Keratinocyte (primary cell): ENCODE results near the gene CNN3. TPM values are rescaled to one million over a fixed set of nuclear protein-coding genes. Genes with fewer than 3 reads are reported as not detected.

ENCODE experiments used
- DNase-seq: peaks from one replicate; pipeline ENCODE4 v3.0.0-alpha.2; 2011; ENCODE audit warnings: low read depth, missing footprints, low spot score
- FAIRE-seq: peaks from 2 replicates; lab custom pipeline; 2011; peaks lifted over from hg19 to GRCh38; lab: Jason Lieb, UNC
- H2AFZ ChIP-seq: 2 replicates; pipeline ENCODE4 v1.6.0; 2012; ENCODE audit warnings: low read length, control low read depth, inconsistent platforms; ENCODE audit not compliant: control insufficient read depth
- H3K27ac ChIP-seq: 2 replicates; pipeline ENCODE4 v1.5.1; 2011; ENCODE audit warnings: low read length; ENCODE audit not compliant: control insufficient read depth, insufficient read depth
- H3K27me3 ChIP-seq: 3 replicates; pipeline ENCODE4 v1.6.0; 2011; ENCODE audit warnings: low read length; ENCODE audit not compliant: control insufficient read depth, insufficient read depth; ENCODE audit errors: extremely low read depth
- H3K36me3 ChIP-seq, 2 experiments: 2 replicates in 1 of 2; 3 replicates in 1 of 2; pipeline ENCODE4 v1.5.1; 2011; ENCODE audit warnings: low read length in 2 of 2, mild to moderate bottlenecking in 1 of 2; ENCODE audit not compliant: control insufficient read depth in 2 of 2, insufficient read depth in 2 of 2; ENCODE audit errors: extremely low read depth in 1 of 2
- H3K4me1 ChIP-seq: 3 replicates; pipeline ENCODE4 v1.5.1; 2011; ENCODE audit warnings: low read length; ENCODE audit not compliant: control insufficient read depth, insufficient read depth; ENCODE audit errors: extremely low read depth
- H3K4me2 ChIP-seq: 3 replicates; pipeline ENCODE4 v1.6.0; 2011; ENCODE audit warnings: low read depth, low read length; ENCODE audit not compliant: control insufficient read depth, insufficient read depth; ENCODE audit errors: extremely low read depth
- H3K4me3 ChIP-seq, 3 experiments: fragments of 200-600 bp in 1 of 3; sonication (generic) in 1 of 3; 2 replicates in 2 of 3; 3 replicates in 1 of 3; pipeline ENCODE4 v1.5.1; 2011 to 2016; ENCODE audit warnings: low read length in 3 of 3, mild to moderate bottlenecking in 3 of 3, control low read depth in 2 of 3, inconsistent platforms in 1 of 3, low read depth in 1 of 3, mixed read lengths in 1 of 3, mixed run types in 1 of 3, moderate library complexity in 1 of 3; ENCODE audit not compliant: control insufficient read depth in 2 of 3, insufficient read depth in 2 of 3; ENCODE audit errors: extremely low read depth in 1 of 3
- H3K79me2 ChIP-seq: 2 replicates; pipeline ENCODE4 v1.6.0; 2012; ENCODE audit warnings: low read length; ENCODE audit not compliant: control insufficient read depth, insufficient read depth
- H3K9ac ChIP-seq: 3 replicates; pipeline ENCODE4 v1.6.0; 2011; ENCODE audit warnings: low read length; ENCODE audit not compliant: control insufficient read depth, insufficient read depth; ENCODE audit errors: extremely low read depth
- H3K9me1 ChIP-seq: 3 replicates; pipeline ENCODE4 v1.6.0; 2011; ENCODE audit warnings: low read length; ENCODE audit not compliant: control insufficient read depth, insufficient read depth; ENCODE audit errors: extremely low read depth
- H3K9me3 ChIP-seq: 2 replicates; pipeline ENCODE4 v1.5.1; 2012; ENCODE audit warnings: low read depth, low read length; ENCODE audit not compliant: control insufficient read depth
- H4K20me1 ChIP-seq: 3 replicates; pipeline ENCODE4 v1.6.0; 2011; ENCODE audit warnings: low read length; ENCODE audit not compliant: control insufficient read depth, insufficient read depth; ENCODE audit errors: extremely low read depth
- CTCF ChIP-seq, 3 experiments: IDR thresholded peaks in 1 of 3; conservative IDR thresholded peaks in 1 of 3; optimal IDR thresholded peaks in 1 of 3; 2 replicates in 2 of 3; 3 replicates in 1 of 3; pipeline versions ENCODE3 to v1.5.1; 2011; ENCODE audit warnings: low read length in 3 of 3, mild to moderate bottlenecking in 3 of 3, moderate library complexity in 2 of 3, control low read depth in 1 of 3, inconsistent platforms in 1 of 3; ENCODE audit not compliant: insufficient read depth in 2 of 3; ENCODE audit errors: extremely low read depth in 1 of 3
- EZH2 ChIP-seq: IDR thresholded peaks from one replicate; pipeline ENCODE4 v1.6.1; 2012; ENCODE audit warnings: inconsistent platforms, mild to moderate bottlenecking, low read length, moderate library complexity
- dilution Hi-C: fragments of 300-500 bp; cut with MboI; formaldehyde crosslinking; loops from one replicate; pipeline ENCODE4 v1.7.0; 2020; ENCODE audit warnings: low sequenced_read_pairs; ENCODE audit not compliant: extremely low pct_ligation_motif_present
- polyA plus RNA-seq, 5 experiments: library from polyadenylated mRNA; depleted of rRNA in 3 of 5; stranded (reverse) in 3 of 5; stranded (forward) in 1 of 5; unstranded in 1 of 5; fragments of >200 nt; gene quantifications; 1 replicate in 1 of 5; 2 replicates in 3 of 5; 3 replicates in 1 of 5; pipeline versions ENCODE4 v1.2.1 to v1.2.3, GENCODE V29; 2011 to 2012; ENCODE audit warnings: missing spikeins in 2 of 5, low read depth in 1 of 5, low replicate concordance in 1 of 5

CNN3 gene
- polyA plus RNA-seq, 1 donor (not counting 4 experiments of a cell fraction or from before 2014, with no cell fraction given): 119 TPM

- H3K4me1 ChIP-seq: peaks cover 18% of the 10 kb centered on the region
Measured at GRCh38 chr1:94953107-94953506, 26.2 kb upstream of the CNN3 start.

DNA sequence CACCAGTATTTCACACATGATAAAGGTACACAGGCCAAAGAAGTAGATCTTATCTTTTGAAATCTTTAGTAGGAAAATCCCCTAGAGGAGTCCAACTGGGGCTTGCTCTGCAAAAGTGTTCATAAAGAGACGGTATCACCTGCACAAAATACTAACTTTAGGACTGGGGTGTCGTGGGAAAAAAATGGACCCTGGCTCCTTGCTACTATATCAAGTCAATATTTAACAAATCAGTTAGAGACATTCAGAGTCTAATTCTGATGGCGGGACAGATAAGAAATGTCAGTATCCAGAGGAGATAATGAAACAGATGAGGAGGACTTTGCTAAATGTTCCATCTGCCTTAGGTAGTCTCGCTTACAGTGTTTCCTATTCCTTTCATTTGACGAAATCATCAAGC lies 25.6 kb upstream of the CNN3 start:
- no peak overlapping the region for H3K4me3 ChIP-seq
- no peaks in the 10 kb centered on the region for H3K9me3 ChIP-seq
- H3K4me2 ChIP-seq: no peak overlapping the region
- TF ChIP-seq CTCF (optimal IDR thresholded peaks at IDR 0.05 in 1 of 3, IDR thresholded peaks at IDR 0.05 in 1 of 3, conservative IDR thresholded peaks at IDR 0.05 in 1 of 3; ENCODE audit: extremely low read depth in 1 of 3, insufficient read depth in 2 of 3, low read length in 3 of 3) (no peak), EZH2 (no peak)
- H2AFZ ChIP-seq: no peak overlapping the region
- dilution Hi-C loops: no loop called here
- H3K36me3 ChIP-seq: no peaks in the 10 kb centered on the region
- H3K4me1 ChIP-seq: peaks cover 18% of the 10 kb centered on the region
- no peaks in the 10 kb centered on the region for H4K20me1 ChIP-seq
- no peak for FAIRE-seq
- no peak overlapping the region for H3K9ac ChIP-seq
- H3K79me2 ChIP-seq: no peaks in the 10 kb centered on the region
- DNase-seq: no peak
- no peaks in the 10 kb centered on the region for H3K9me1 ChIP-seq
- H3K27me3 ChIP-seq: no peaks in the 10 kb centered on the region
- H3K27ac ChIP-seq: no peak overlapping the region

More at GRCh38 chr1:94953107-94953506, 26.2 kb upstream of the CNN3 start:
- DNase-seq: no peak
- dilution Hi-C loops: no loop called here
- no peaks in the 10 kb centered on the region for H3K79me2 ChIP-seq
- no peaks in the 10 kb centered on the region for H4K20me1 ChIP-seq
- no peak overlapping the region for H2AFZ ChIP-seq
- no peak overlapping the region for H3K4me3 ChIP-seq
- no peaks in the 10 kb centered on the region for H3K36me3 ChIP-seq
- TF ChIP-seq EZH2 (no peak), CTCF (optimal IDR thresholded peaks at IDR 0.05 in 1 of 3, IDR thresholded peaks at IDR 0.05 in 1 of 3, conservative IDR thresholded peaks at IDR 0.05 in 1 of 3; ENCODE audit: extremely low read depth in 1 of 3, insufficient read depth in 2 of 3, low read length in 3 of 3) (no peak)
- no peak for FAIRE-seq
- no peaks in the 10 kb centered on the region for H3K27me3 ChIP-seq
- no peak overlapping the region for H3K4me2 ChIP-seq
- H3K9me3 ChIP-seq: no peaks in the 10 kb centered on the region
- H3K9ac ChIP-seq: no peak overlapping the region
- no peaks in the 10 kb centered on the region for H3K9me1 ChIP-seq
- H3K27ac ChIP-seq: no peak overlapping the region
